Neural cell (in vitro differentiated cells): ENCODE measurements around the gene EFHB. TPM values are rescaled to one million over a fixed set of nuclear protein-coding genes. Genes with fewer than 3 reads are reported as not detected.
A peak's percentile ranks its signal among the peaks of the same experiment; 100 is the strongest.

ENCODE experiments used
- H2AFZ ChIP-seq: fragments of 200-600, 300-800 bp; sonication (generic), shearing (Covaris generic); 2 replicates; pipeline ENCODE4 v1.6.0; 2014; ENCODE audit warnings: low read depth, mild to moderate bottlenecking, antibody characterized with exemption, low read length, moderate library complexity
- H3F3A ChIP-seq: fragments of 200-600 bp; shearing (Covaris generic); 2 replicates; pipeline ENCODE4 v1.6.1; 2016; ENCODE audit warnings: mild to moderate bottlenecking, moderate library complexity, mixed read lengths, antibody characterized with exemption, low read length; ENCODE audit not compliant: insufficient read depth, poor library complexity, severe bottlenecking
- H3K27ac ChIP-seq: fragments of 200-600, 300-800 bp; sonication (generic), shearing (Covaris generic); 2 replicates; pipeline ENCODE4 v1.5.1; 2014; ENCODE audit warnings: mild to moderate bottlenecking, low read length, moderate library complexity
- H3K27me3 ChIP-seq: fragments of 300-800, 200-600 bp; sonication (generic), shearing (Covaris generic); 2 replicates; pipeline ENCODE4 v1.6.0; 2014; ENCODE audit warnings: mild to moderate bottlenecking, low read depth, low read length, moderate library complexity; ENCODE audit not compliant: insufficient read depth
- H3K36me3 ChIP-seq: fragments of 300-800, 200-600 bp; sonication (generic), shearing (Covaris generic); 2 replicates; pipeline ENCODE4 v1.5.1; 2014; ENCODE audit warnings: mild to moderate bottlenecking, antibody characterized with exemption, low read length, moderate library complexity; ENCODE audit not compliant: insufficient read depth
- H3K4me2 ChIP-seq: fragments of 300-800, 200-600 bp; sonication (generic), shearing (Covaris generic); 2 replicates; pipeline ENCODE4 v1.6.0; 2014; ENCODE audit warnings: mild to moderate bottlenecking, low read length
- H3K4me3 ChIP-seq: fragments of 300-800, 200-600 bp; sonication (generic), shearing (Covaris generic); 2 replicates; pipeline ENCODE4 v1.5.1; 2014; ENCODE audit warnings: mild to moderate bottlenecking, low read length, moderate library complexity
- H3K79me2 ChIP-seq: fragments of 200-600 bp; shearing (Covaris generic); replicated peaks from 2 replicates; pipeline ENCODE4 v1.6.0; 2014; ENCODE audit warnings: mild to moderate bottlenecking, low read length, moderate library complexity; ENCODE audit not compliant: insufficient read depth
- H3K9ac ChIP-seq: fragments of 300-800, 200-600 bp; sonication (generic), shearing (Covaris generic); 2 replicates; pipeline ENCODE4 v1.6.1; 2016; ENCODE audit warnings: mild to moderate bottlenecking, low read length, mixed read lengths
- H3K9me2 ChIP-seq: fragments of 200-600 bp; shearing (Covaris generic); 2 replicates; pipeline ENCODE4 v1.6.1; 2016; ENCODE audit warnings: mild to moderate bottlenecking, low read length, mixed read lengths; ENCODE audit not compliant: insufficient read depth
- H3K9me3 ChIP-seq: fragments of 200-600, 300-800 bp; sonication (generic), shearing (Covaris generic); 2 replicates; pipeline ENCODE4 v1.6.1; 2016; ENCODE audit warnings: mild to moderate bottlenecking, mixed run types, low read length, moderate library complexity, mixed read lengths
- H4K20me1 ChIP-seq: fragments of 200-600 bp; shearing (Covaris generic); 2 replicates; pipeline ENCODE4 v1.6.1; 2016; ENCODE audit warnings: mild to moderate bottlenecking, mixed run types; ENCODE audit not compliant: insufficient read depth
- EP300 ChIP-seq: fragments of 450-650 bp; conservative IDR thresholded peaks from 2 replicates; pipeline ENCODE4 v1.6.1; 2014; ENCODE audit warnings: antibody characterized with exemption, mild to moderate bottlenecking, moderate library complexity; ENCODE audit not compliant: poor library complexity, severe bottlenecking
- MXI1 ChIP-seq: fragments of 450-650 bp; conservative IDR thresholded peaks from 2 replicates; pipeline ENCODE4 v1.6.1; 2014; ENCODE audit warnings: antibody characterized with exemption, mild to moderate bottlenecking; ENCODE audit not compliant: poor library complexity, severe bottlenecking
- POLR2AphosphoS5 ChIP-seq: IDR thresholded peaks from 2 replicates; pipeline ENCODE4 v1.6.1; 2012
- RAD21 ChIP-seq: fragments of 450-650 bp; conservative IDR thresholded peaks from 2 replicates; pipeline ENCODE4 v1.6.1; 2014; ENCODE audit warnings: antibody characterized with exemption, mild to moderate bottlenecking, moderate library complexity
- SMC3 ChIP-seq: fragments of 450-650 bp; conservative IDR thresholded peaks from 2 replicates; pipeline ENCODE4 v1.6.1; 2014; ENCODE audit warnings: antibody characterized with exemption, mild to moderate bottlenecking, moderate library complexity; ENCODE audit not compliant: poor library complexity
- TAF1 ChIP-seq: IDR thresholded peaks from 2 replicates; pipeline ENCODE4 v1.6.1; 2012; ENCODE audit warnings: low read depth
- polyA plus RNA-seq: library from polyadenylated mRNA; depleted of rRNA; stranded (reverse); fragments of >200 nt; gene quantifications from 2 replicates; pipeline ENCODE4 v1.2.3, GENCODE V29; 2014
- TF ChIP-seq, protein P1 (sequence below): IDR thresholded peaks from 2 replicates; pipeline ENCODE4 v1.6.1; 2012; ENCODE audit warnings: borderline replicate concordance
- TF ChIP-seq, protein P2 (sequence below): fragments of 450-650 bp; IDR thresholded peaks from 2 replicates; pipeline ENCODE4 v1.5.1; 2014; ENCODE audit warnings: antibody characterized with exemption, mild to moderate bottlenecking, moderate library complexity; ENCODE audit not compliant: poor library complexity, severe bottlenecking

Gene EFHB
- polyA plus RNA-seq, 1 donor from 2014 or later, result 4.3 TPM

DNA sequence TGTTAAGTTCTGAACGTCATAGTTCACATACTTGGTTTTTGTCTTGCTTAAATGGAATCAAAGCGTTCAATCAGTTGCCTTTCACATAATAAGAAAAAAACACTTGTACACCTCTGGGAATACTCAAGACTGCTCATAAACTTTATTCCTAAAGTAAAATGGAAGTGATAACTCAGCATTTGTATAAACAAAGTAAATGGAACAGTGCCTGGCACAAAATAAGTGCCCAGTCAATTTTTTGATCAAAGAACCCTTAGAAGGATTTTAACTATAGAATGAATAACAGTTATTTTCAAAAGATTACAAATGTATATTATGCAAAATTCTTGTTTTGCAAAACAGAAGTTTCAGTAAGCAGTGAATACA, 14.2 kb upstream of the EFHB start:
- H3K27ac ChIP-seq, result peak overlapping the region; percentile 97

DNA sequence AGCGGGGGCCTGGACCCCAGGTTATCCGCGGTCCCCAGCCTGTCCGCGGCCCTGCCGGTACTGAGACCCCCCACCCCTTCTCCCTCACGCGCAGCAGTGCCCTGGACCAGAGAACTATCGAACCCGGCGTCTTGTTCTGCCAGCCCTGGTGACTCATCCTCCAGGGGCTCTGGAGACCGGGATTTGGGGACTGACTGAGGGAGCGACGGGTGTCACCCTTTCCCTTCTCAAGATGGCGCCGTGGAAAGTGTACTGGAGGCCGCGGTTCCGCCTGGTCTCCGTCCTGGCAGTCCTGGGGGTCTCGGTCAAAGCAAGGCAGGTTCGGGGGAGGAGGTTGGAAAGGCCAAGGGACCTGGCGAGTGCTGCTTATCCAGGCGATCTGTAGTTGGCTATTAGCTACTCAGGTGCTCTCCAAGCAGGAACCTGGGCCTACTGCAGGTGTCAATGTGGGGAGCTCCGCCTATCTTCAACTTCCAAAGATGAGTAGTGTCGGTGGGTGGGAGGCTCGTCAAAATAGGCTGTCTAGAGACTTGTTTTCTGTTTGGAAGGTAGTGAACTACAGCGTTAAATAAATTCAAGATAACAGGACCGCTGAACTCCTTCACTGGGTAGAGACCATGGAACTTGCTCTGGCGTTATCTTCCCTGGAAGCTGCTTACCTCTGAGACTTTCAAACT, 13.7 kb upstream of the EFHB start:
- TF ChIP-seq RAD21, result no peak
- TF ChIP-seq, protein P1, sequence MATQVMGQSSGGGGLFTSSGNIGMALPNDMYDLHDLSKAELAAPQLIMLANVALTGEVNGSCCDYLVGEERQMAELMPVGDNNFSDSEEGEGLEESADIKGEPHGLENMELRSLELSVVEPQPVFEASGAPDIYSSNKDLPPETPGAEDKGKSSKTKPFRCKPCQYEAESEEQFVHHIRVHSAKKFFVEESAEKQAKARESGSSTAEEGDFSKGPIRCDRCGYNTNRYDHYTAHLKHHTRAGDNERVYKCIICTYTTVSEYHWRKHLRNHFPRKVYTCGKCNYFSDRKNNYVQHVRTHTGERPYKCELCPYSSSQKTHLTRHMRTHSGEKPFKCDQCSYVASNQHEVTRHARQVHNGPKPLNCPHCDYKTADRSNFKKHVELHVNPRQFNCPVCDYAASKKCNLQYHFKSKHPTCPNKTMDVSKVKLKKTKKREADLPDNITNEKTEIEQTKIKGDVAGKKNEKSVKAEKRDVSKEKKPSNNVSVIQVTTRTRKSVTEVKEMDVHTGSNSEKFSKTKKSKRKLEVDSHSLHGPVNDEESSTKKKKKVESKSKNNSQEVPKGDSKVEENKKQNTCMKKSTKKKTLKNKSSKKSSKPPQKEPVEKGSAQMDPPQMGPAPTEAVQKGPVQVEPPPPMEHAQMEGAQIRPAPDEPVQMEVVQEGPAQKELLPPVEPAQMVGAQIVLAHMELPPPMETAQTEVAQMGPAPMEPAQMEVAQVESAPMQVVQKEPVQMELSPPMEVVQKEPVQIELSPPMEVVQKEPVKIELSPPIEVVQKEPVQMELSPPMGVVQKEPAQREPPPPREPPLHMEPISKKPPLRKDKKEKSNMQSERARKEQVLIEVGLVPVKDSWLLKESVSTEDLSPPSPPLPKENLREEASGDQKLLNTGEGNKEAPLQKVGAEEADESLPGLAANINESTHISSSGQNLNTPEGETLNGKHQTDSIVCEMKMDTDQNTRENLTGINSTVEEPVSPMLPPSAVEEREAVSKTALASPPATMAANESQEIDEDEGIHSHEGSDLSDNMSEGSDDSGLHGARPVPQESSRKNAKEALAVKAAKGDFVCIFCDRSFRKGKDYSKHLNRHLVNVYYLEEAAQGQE, result no peak
- TF ChIP-seq SMC3, result peak; percentile 23
- no peaks in the 10 kb centered on the region for H3K9me3 ChIP-seq
- peak overlapping the region; percentile 96 for H3K9ac ChIP-seq
- no peaks in the 10 kb centered on the region for H3K9me2 ChIP-seq
- no peaks in the 10 kb centered on the region for H4K20me1 ChIP-seq
- peaks cover 53% of the 10 kb centered on the region for H3K79me2 ChIP-seq
- no peaks in the 10 kb centered on the region for H3K36me3 ChIP-seq
- peak overlapping the region; percentile 79 for H3K4me2 ChIP-seq
- H3K27ac ChIP-seq, result peak overlapping the region; percentile 97
- no peaks in the 10 kb centered on the region for H3K27me3 ChIP-seq
- no peaks in the 10 kb centered on the region for H3F3A ChIP-seq
- H2AFZ ChIP-seq, result peak overlapping the region; percentile 96
- peak overlapping the region; percentile 95 for H3K4me3 ChIP-seq

More for the DNA sequence above, 14.2 kb upstream of the EFHB start:
- Histone ChIP-seq H3K36me3 (no peaks in the 10 kb centered on the region), H3K27me3 (no peaks in the 10 kb centered on the region), H3K79me2 (peaks cover 59% of the 10 kb centered on the region), H3K4me3 (peak overlapping the region; percentile 95), H2AFZ (no peak overlapping the region), H4K20me1 (no peaks in the 10 kb centered on the region), H3K9me2 (no peaks in the 10 kb centered on the region), H3K9ac (peak overlapping the region; percentile 96), H3F3A (no peaks in the 10 kb centered on the region), H3K9me3 (no peaks in the 10 kb centered on the region), H3K4me2 (peak overlapping the region; percentile 79)
- TF ChIP-seq POLR2AphosphoS5 (no peak), TAF1 (no peak), RAD21 (no peak), EP300 (no peak), SMC3 (no peak), MXI1 (no peak)
- TF ChIP-seq, protein P1, result no peak
- TF ChIP-seq, protein P2, sequence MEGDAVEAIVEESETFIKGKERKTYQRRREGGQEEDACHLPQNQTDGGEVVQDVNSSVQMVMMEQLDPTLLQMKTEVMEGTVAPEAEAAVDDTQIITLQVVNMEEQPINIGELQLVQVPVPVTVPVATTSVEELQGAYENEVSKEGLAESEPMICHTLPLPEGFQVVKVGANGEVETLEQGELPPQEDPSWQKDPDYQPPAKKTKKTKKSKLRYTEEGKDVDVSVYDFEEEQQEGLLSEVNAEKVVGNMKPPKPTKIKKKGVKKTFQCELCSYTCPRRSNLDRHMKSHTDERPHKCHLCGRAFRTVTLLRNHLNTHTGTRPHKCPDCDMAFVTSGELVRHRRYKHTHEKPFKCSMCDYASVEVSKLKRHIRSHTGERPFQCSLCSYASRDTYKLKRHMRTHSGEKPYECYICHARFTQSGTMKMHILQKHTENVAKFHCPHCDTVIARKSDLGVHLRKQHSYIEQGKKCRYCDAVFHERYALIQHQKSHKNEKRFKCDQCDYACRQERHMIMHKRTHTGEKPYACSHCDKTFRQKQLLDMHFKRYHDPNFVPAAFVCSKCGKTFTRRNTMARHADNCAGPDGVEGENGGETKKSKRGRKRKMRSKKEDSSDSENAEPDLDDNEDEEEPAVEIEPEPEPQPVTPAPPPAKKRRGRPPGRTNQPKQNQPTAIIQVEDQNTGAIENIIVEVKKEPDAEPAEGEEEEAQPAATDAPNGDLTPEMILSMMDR, result no peak
